A549 (cell line): ENCODE measurements around the gene GDF2. TPM values are rescaled to one million over a fixed set of nuclear protein-coding genes. Genes with fewer than 3 reads are reported as not detected.

Experiments
- ATAC-seq, 2 experiments: fragments of 200-7000 bp in 1 of 2; fragments of >200 bp in 1 of 2; cut with Nextera tagmentation in 1 of 2; cut with Tn5 transposase in 1 of 2; 3 replicates each; pipeline versions ENCODE4 v1.8.0 to v1.9.1; 2018 to 2020; ENCODE audit warnings: mild to moderate bottlenecking in 1 of 2, moderate library complexity in 1 of 2
- CTCF ChIA-PET: fragments of 300-600 bp; sonication (Branson Sonifier 250); formaldehyde crosslinking; extraction: SDS; loops from one replicate; lab custom pipeline; 2021; ENCODE audit warnings: antibody characterized with exemption, inconsistent platforms; lab: Yijun Ruan, JAX
- POLR2A ChIA-PET: fragments of 350-600 bp; formaldehyde crosslinking; extraction: SDS; loops from one replicate; lab custom pipeline; 2021; ENCODE audit warnings: antibody characterized with exemption, inconsistent platforms; lab: Yijun Ruan, JAX
- DNase-seq, 2 experiments: peaks; one replicate each; pipeline versions ENCODE4 v3.0.0 to v3.0.0-alpha.2; 2011 to 2016; ENCODE audit warnings: low read depth in 1 of 2, low spot score in 1 of 2
- FAIRE-seq: peaks from 2 replicates; lab custom pipeline; 2011; peaks lifted over from hg19 to GRCh38; lab: Jason Lieb, UNC
- H3K27ac ChIP-seq, 2 experiments: fragments of >200 bp; sonication (Bioruptor Twin); formaldehyde crosslinking; 3 replicates each; pipeline ENCODE4 v1.5.1; 2016 to 2017
- H3K4me1 ChIP-seq: fragments of >200 bp; sonication (Bioruptor Twin); formaldehyde crosslinking; 3 replicates; pipeline ENCODE4 v1.6.1; 2016
- H3K4me2 ChIP-seq: fragments of >200 bp; sonication (Bioruptor Twin); formaldehyde crosslinking; 3 replicates; pipeline ENCODE4 v1.6.1; 2016
- H3K4me3 ChIP-seq: fragments of >200 bp; sonication (Bioruptor Twin); formaldehyde crosslinking; 3 replicates; pipeline ENCODE4 v1.5.1; 2016
- H3K9me3 ChIP-seq: fragments of >200 bp; sonication (Bioruptor Twin); formaldehyde crosslinking; 3 replicates; pipeline ENCODE4 v1.6.1; 2016
- CEBPB ChIP-seq, 2 experiments: fragments of >200 bp in 1 of 2; sonication (Bioruptor Twin) in 1 of 2; formaldehyde crosslinking in 1 of 2; IDR thresholded peaks; 2 replicates each; pipeline ENCODE4 v1.6.1; 2012 to 2016
- CHD4 ChIP-seq: fragments of 200-600 bp; sonication (generic); IDR thresholded peaks from 2 replicates; pipeline ENCODE4 v1.6.1; 2016; ENCODE audit warnings: antibody characterized with exemption, mild to moderate bottlenecking, borderline replicate concordance
- EHF ChIP-seq: fragments of 250-450 bp; sonication (Bioruptor Pico); IDR thresholded peaks from 2 replicates; pipeline ENCODE4 v1.5.0; 2020; ENCODE audit warnings: mild to moderate bottlenecking
- EHMT2 ChIP-seq: fragments of 200-600 bp; sonication (generic); IDR thresholded peaks from 2 replicates; pipeline ENCODE4 v1.6.1; 2016; ENCODE audit warnings: antibody characterized with exemption, low read depth, mild to moderate bottlenecking, moderate library complexity
- ELK1 ChIP-seq: fragments of 150-350 bp; IDR thresholded peaks from 2 replicates; pipeline ENCODE4 v1.6.1; 2014; ENCODE audit warnings: low read depth, mild to moderate bottlenecking, low read length
- FOXS1 ChIP-seq: fragments of 250-450 bp; sonication (Bioruptor Pico); IDR thresholded peaks from 2 replicates; pipeline ENCODE4 v1.5.0; 2020; ENCODE audit warnings: mild to moderate bottlenecking, moderate library complexity
- HOXB13 ChIP-seq: fragments of 250-450 bp; sonication (Bioruptor Pico); IDR thresholded peaks from 2 replicates; pipeline ENCODE4 v1.5.0; 2020; ENCODE audit warnings: low read depth, mild to moderate bottlenecking, moderate library complexity
- HOXB5 ChIP-seq: fragments of 250-450 bp; sonication (Bioruptor Pico); IDR thresholded peaks from 2 replicates; pipeline ENCODE4 v1.5.0; 2020; ENCODE audit warnings: mild to moderate bottlenecking, moderate library complexity
- KDM1A ChIP-seq: fragments of 200-600 bp; sonication (generic); IDR thresholded peaks from 2 replicates; pipeline ENCODE4 v1.6.1; 2016; ENCODE audit warnings: low read depth, mild to moderate bottlenecking
- MAZ ChIP-seq: fragments of 150-350 bp; IDR thresholded peaks from 2 replicates; pipeline ENCODE4 v1.6.1; 2014; ENCODE audit warnings: antibody characterized with exemption, low read depth, low read length, borderline replicate concordance
- NFE2L2 ChIP-seq: fragments of 150-350 bp; conservative IDR thresholded peaks from 2 replicates; pipeline ENCODE4 v1.6.1; 2014; ENCODE audit warnings: low read length
- NPAS2 ChIP-seq: fragments of 250-450 bp; sonication (Bioruptor Pico); IDR thresholded peaks from 2 replicates; pipeline ENCODE4 v1.8.0; 2022; ENCODE audit warnings: mild to moderate bottlenecking, moderate library complexity, borderline replicate concordance
- NR3C1 ChIP-seq: fragments of >200 bp; sonication (Bioruptor Twin); formaldehyde crosslinking; IDR thresholded peaks from 3 replicates; pipeline ENCODE4 v1.6.1; 2017
- PBX3 ChIP-seq: IDR thresholded peaks from 2 replicates; pipeline ENCODE4 v1.6.1; 2012
- PHF8 ChIP-seq: fragments of 200-600 bp; sonication (generic); IDR thresholded peaks from 2 replicates; pipeline ENCODE4 v1.6.1; 2016; ENCODE audit warnings: low read depth, mild to moderate bottlenecking, antibody characterized with exemption, moderate library complexity, borderline replicate concordance
- RFX5 ChIP-seq: fragments of 450-650 bp; IDR thresholded peaks from 2 replicates; pipeline ENCODE4 v1.7.1; 2014; ENCODE audit warnings: antibody characterized with exemption, mild to moderate bottlenecking, moderate library complexity
- RNF2 ChIP-seq: fragments of 200-600 bp; sonication (generic); IDR thresholded peaks from 2 replicates; pipeline ENCODE4 v1.6.1; 2016; ENCODE audit warnings: low read depth, mild to moderate bottlenecking, antibody characterized with exemption, moderate library complexity, borderline replicate concordance
- USF2 ChIP-seq: fragments of 450-650 bp; IDR thresholded peaks from 2 replicates; pipeline ENCODE4 v1.6.1; 2014; ENCODE audit warnings: antibody characterized with exemption
- ZC3H11A ChIP-seq: fragments of 450-650 bp; IDR thresholded peaks from 2 replicates; pipeline ENCODE4 v1.6.1; 2014; ENCODE audit warnings: antibody characterized with exemption, mild to moderate bottlenecking
- ZFP36 ChIP-seq: fragments of 450-650 bp; IDR thresholded peaks from 2 replicates; pipeline ENCODE4 v1.6.1; 2014; ENCODE audit warnings: borderline replicate concordance; ENCODE audit not compliant: partially characterized antibody
- WGBS: methylation state at CpG from one replicate; pipeline ENCODE4 v1.1.6; 2017; ENCODE audit errors: missing lambda C conversion rate; 5-methylcytosine and 5-hydroxymethylcytosine counted together
- polyA plus RNA-seq, 4 experiments: library from polyadenylated mRNA; depleted of rRNA in 3 of 4; stranded (reverse); fragments of >200 nt; fragmentation: RNase III in 1 of 4; extraction: RNeasy Plus Mini Kit Qiagen cat#74134 plus additional on column Dnase treatment in 1 of 4; gene quantifications; 2 replicates in 3 of 4; 3 replicates in 1 of 4; pipeline ENCODE4 v1.2.3, GENCODE V29; 2011 to 2017

GDF2 gene
- polyA plus RNA-seq, 2 of the 4 experiments (the other 2 are of a cell fraction), result not detected

- CTCF ChIA-PET, result interaction anchor here (0.6 to 2.8 kb wide), 6 partner anchors 9 to 91 kb away, joined by 3 to 15 read pairs (median 4); no protein-coding TSS in a partner anchor
- Histone ChIP-seq H3K4me3 (no peak overlapping the region), H3K4me1 (no peaks in the 10 kb centered on the region), H3K9me3 (no peaks in the 10 kb centered on the region), H3K4me2 (no peak overlapping the region), H3K27ac (no peak overlapping the region)
- POLR2A ChIA-PET, result no interaction called here
- TF ChIP-seq HOXB5 (CRISPR knock-in tag) (no peak), RFX5 (no peak), CHD4 (no peak), USF2 (no peak), HOXB13 (no peak), ZFP36 (no peak), EHMT2 (no peak), RNF2 (no peak), NPAS2 (no peak), FOXS1 (CRISPR knock-in tag) (no peak), PHF8 (no peak), MAZ (no peak), PBX3 (no peak), NR3C1 (no peak), CEBPB (IDR thresholded peaks at IDR 0.05) (no peak), ZC3H11A (no peak), ELK1 (no peak), KDM1A (no peak), NFE2L2 (no peak)
- ATAC-seq (no peak), FAIRE-seq (no peak), DNase-seq (no peak)
- 83% methylated on average over 9 of the region's 9 CpGs for whole genome bisulfite sequencing
Observed at GRCh38 chr10:47365431-47366180, 43.4 kb downstream of the GDF2 start.

GRCh38 chr10:47366181-47366631 is 44.0 kb downstream of the GDF2 start:
- Histone ChIP-seq H3K9me3 (no peaks in the 10 kb centered on the region), H3K4me3 (no peak overlapping the region), H3K27ac (no peak overlapping the region), H3K4me1 (no peaks in the 10 kb centered on the region), H3K4me2 (no peak overlapping the region)
- ChIA-PET CTCF (interaction anchor here (0.9 to 2.8 kb wide), 5 partner anchors 8 to 55 kb away, joined by 3 to 15 read pairs (median 4); no protein-coding TSS in a partner anchor), POLR2A (no interaction called here)
- WGBS, result 74% methylated on average over 5 of the region's 5 CpGs
- FAIRE-seq, result no peak
- TF ChIP-seq EHF (CRISPR knock-in tag) (no peak), RNF2 (no peak), NPAS2 (no peak)
- TF ChIP-seq, all 56 proteins: peak for 0
- no peak for ATAC-seq
- no peak for DNase-seq
